ENCODE data around the gene RASSF4. TPM values are rescaled to one million over a fixed set of nuclear protein-coding genes. Genes with fewer than 3 reads are reported as not detected.

Gene RASSF4, protein sequence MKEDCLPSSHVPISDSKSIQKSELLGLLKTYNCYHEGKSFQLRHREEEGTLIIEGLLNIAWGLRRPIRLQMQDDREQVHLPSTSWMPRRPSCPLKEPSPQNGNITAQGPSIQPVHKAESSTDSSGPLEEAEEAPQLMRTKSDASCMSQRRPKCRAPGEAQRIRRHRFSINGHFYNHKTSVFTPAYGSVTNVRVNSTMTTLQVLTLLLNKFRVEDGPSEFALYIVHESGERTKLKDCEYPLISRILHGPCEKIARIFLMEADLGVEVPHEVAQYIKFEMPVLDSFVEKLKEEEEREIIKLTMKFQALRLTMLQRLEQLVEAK
- 5.9 and 7.5 TPM in 2 replicates for total RNA-seq

DNA sequence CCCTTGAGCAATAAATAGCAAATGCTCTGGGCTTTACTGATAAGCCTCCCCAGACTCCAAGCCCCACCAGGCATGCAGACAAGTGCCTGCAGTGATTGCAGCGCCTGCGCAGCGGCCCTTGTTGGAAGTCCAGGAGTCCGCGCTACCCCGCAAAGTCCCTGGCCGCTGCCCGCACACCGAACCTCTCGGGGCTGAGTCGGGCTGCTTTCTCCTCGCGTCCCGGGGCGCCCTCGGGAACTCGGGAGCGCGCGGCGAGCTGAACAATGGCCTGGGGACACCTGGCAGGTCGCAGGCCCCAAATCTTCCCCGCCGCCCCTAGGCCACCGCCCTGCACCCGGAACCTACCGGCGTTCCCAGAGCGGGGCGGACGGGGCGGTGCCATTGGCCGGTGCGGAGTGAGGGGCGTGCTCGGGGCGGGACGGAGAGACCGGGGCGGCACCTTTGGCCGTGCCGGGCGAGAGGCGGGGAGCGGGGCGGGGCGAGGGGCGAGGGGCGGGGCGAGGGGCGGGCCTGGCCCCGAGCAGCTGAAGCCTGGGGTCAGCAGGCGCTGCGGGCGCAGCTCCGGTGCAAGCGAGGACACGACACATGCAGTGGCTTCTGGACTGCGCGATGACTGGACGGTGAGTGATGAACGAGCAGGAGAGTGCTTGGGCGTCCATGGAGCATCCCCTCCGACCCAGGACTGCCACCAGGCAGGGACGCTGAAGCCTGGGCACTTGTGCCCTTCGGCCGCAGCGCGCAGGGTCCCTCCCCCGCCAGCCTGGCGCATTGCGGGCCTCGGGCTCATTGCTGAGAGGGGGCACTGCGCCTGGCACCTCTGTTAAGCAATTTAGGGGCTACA is at the start of gene RASSF4:
Gene RASSF4, plus strand, starts transcription at position 556 of the 841 bp plus-strand sequence. CDS start 10,401 bp downstream, outside the sequence.

DNA sequence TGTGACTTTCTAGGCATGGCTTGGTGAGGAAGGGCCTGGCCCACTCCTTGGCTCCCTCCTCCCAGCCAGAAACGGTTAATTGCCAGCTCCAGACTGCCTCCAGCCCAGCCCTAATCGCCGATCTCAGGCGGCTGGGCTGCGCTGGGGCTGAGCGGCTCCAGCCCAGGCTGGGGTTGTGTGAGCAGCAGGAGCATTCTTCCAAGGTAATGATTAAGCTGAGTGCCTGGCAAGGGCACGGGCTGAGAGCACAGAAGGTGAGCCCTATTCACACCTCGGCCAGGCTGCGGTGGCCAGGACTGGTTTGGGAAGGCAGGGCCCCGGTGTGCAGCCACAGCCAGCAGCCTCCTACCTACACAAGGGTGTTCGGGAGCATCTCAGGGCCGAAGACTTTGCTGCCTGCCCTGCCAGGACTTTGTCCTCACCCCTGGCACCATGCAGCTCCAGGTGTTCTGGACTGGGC is 48.5 kb upstream of the RASSF4 start, which contains the start of gene TMEM72:
Gene TMEM72, plus strand, starts transcription at position 257 of the 460 bp plus-strand sequence. Its CDS starts 176 bp downstream, at position 433.

DNA sequence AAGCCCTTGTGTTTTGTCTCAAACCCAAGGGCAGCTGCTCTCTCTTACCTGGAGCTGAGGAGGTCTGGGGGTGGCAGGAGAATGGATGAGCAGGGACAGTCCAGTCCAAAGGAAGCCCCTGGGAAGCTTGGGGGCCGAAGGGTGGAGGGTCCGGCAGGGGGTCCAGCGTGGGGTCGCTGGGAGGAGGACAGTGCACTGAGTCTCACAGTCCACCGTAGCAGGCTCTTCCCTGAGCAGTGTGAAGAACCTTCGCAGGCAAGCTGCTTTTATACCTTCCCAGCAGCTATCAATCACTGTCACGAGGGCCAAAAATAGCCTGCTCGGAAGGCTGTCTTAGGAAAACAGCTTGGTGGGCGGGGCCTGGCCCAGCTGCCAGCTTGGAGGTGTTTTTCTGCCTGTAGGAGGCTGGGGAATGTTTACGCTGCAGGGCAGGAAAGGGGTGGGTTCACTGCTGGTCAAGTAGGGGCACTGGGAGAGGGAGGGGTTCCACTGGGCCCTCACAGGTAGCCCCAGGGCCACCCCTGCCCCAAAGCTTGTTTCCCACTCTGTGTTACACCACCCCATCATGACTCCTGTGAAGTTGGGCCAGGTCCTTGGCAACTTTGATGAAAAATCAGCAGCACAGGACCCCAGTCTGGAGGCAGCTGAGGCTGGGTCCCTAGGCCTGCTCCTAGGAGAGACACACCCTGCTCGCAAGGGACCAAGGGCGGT is 19.1 kb downstream of the RASSF4 start, which contains the start of gene DEPP1:
Gene DEPP1, minus strand, starts transcription at position 240 of the 711 bp plus-strand sequence. CDS start 779 bp downstream, outside the sequence.

DNA sequence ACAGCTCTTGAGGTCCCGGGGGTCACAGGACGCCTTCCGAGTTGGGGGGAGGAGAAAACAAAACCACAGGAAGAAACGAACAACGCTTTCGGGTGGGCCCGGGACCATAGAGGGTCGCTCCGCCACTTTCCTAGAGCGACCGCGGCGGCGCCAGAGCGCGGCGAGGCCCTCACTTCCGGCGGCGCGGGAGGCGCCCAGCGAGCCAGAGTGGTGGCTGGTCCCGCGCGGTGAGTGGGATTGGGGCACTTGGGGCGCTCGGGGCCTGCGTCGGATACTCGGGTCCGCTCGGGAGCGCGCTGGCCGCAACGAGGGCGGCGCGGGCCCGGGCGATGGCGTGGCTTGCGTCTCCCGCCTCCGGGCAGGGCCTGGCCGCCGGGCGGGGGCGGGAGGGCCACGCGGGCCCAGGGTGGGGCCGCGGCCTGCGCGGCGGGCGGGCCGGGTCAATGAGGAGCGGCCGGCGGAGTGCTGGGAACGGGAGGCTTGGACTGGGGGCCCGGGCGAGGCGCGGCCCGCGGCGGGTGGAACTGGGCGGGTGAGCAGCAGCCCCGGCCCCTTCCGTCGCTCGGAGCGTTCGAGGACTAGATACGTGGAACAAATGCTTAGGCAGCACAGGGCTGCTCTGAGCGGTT is 41.3 kb downstream of the RASSF4 start, which contains the start of gene ZNF22:
Gene ZNF22, plus strand, starts transcription at position 172 of the 629 bp plus-strand sequence. CDS start 2,446 bp downstream, outside the sequence.

Other genes starting within 250 kb of the RASSF4 start
- gene TMEM72, start 48.5 kb upstream of the RASSF4 start, total RNA-seq, result not detected in 2 replicates
- 4.5 and 20.9 TPM in 2 replicates for gene DEPP1, start 19.0 kb downstream of the RASSF4 start, total RNA-seq
- 13.4 and 13.5 TPM in 2 replicates for gene ZNF22, start 41.1 kb downstream of the RASSF4 start, total RNA-seq